ENCODE data around the gene NHS. TPM values are rescaled to one million over a fixed set of nuclear protein-coding genes. Genes with fewer than 3 reads are reported as not detected.

NHS gene
- total RNA-seq, 2 donors from 2014 or later = 3.0 to 4.3 TPM

GRCh38 chrX:17616936-17617335, 241.9 kb downstream of the NHS start:
- TF ChIP-seq CTCF (IDR thresholded peaks at IDR 0.05) = no peak
- Histone ChIP-seq H3K9me3 (no peaks in the 10 kb centered on the region), H3K27ac (no peak overlapping the region), H3K27me3 (no peaks in the 10 kb centered on the region), H3K36me3 (no peaks in the 10 kb centered on the region), H3K9ac (ENCODE audit: low read depth in 2 of 2, low read length in 2 of 2) (no peak overlapping the region), H3K4me1 (no peaks in the 10 kb centered on the region), H3K4me3 (no peak overlapping the region)
- no peak for DNase-seq
- intact Hi-C loops (cut with DNase I) = no loop called here

- intact Hi-C loops (cut with DNase I) = no loop called here
- no peak for TF ChIP-seq CTCF (IDR thresholded peaks at IDR 0.05)
- no peak for DNase-seq
Observed at GRCh38 chrX:17617806-17618205, 242.8 kb downstream of the NHS start.

GRCh38 chrX:17621566-17622270, 246.7 kb downstream of the NHS start:
- Histone ChIP-seq H3K4me1 (no peaks in the 10 kb centered on the region), H3K36me3 (no peaks in the 10 kb centered on the region), H3K9ac (ENCODE audit: low read depth in 2 of 2, low read length in 2 of 2) (no peak overlapping the region), H3K4me3 (no peak overlapping the region), H3K27me3 (no peaks in the 10 kb centered on the region), H3K27ac (no peak overlapping the region), H3K9me3 (no peaks in the 10 kb centered on the region)
- no peak for DNase-seq
- TF ChIP-seq CTCF (IDR thresholded peaks at IDR 0.05) = no peak
- intact Hi-C loops (cut with DNase I) = no loop called here

More at GRCh38 chrX:17617806-17618205, 242.8 kb downstream of the NHS start:
- no peaks in the 10 kb centered on the region for H3K27me3 ChIP-seq
- no peaks in the 10 kb centered on the region for H3K4me1 ChIP-seq
- no peak overlapping the region for H3K4me3 ChIP-seq
- no peaks in the 10 kb centered on the region for H3K9me3 ChIP-seq
- no peaks in the 10 kb centered on the region for H3K36me3 ChIP-seq
- no peak overlapping the region for H3K9ac ChIP-seq (ENCODE audit: low read depth in 2 of 2, low read length in 2 of 2)
- no peak overlapping the region for H3K27ac ChIP-seq

GRCh38 chrX:17622331-17622730, 247.3 kb downstream of the NHS start:
- no peak overlapping the region for H3K27ac ChIP-seq
- no peak overlapping the region for H3K4me3 ChIP-seq
- DNase-seq = no peak
- intact Hi-C loops (cut with DNase I) = no loop called here
- H3K9me3 ChIP-seq = no peaks in the 10 kb centered on the region
- no peak overlapping the region for H3K9ac ChIP-seq (ENCODE audit: low read depth in 2 of 2, low read length in 2 of 2)
- no peaks in the 10 kb centered on the region for H3K27me3 ChIP-seq
- H3K4me1 ChIP-seq = no peaks in the 10 kb centered on the region
- TF ChIP-seq CTCF (IDR thresholded peaks at IDR 0.05) = no peak
- H3K36me3 ChIP-seq = no peaks in the 10 kb centered on the region

GRCh38 chrX:17623750-17624149, 248.8 kb downstream of the NHS start:
- Histone ChIP-seq H3K9ac (ENCODE audit: low read depth in 2 of 2, low read length in 2 of 2) (no peak overlapping the region), H3K9me3 (no peaks in the 10 kb centered on the region), H3K27ac (no peak overlapping the region), H3K4me3 (no peak overlapping the region), H3K4me1 (no peaks in the 10 kb centered on the region), H3K27me3 (no peaks in the 10 kb centered on the region), H3K36me3 (no peaks in the 10 kb centered on the region)
- no peak for TF ChIP-seq CTCF (IDR thresholded peaks at IDR 0.05)
- no peak for DNase-seq
- intact Hi-C loops (cut with DNase I) = no loop called here

All from colonic mucosa (tissue), 4 donors.